GM13976 (cell line): ENCODE measurements around the gene GTF2H1.

Experiments used
- DNase-seq: peaks from one replicate; pipeline ENCODE4 v3.0.0; 2012; ENCODE audit warnings: low spot score
- CTCF ChIP-seq: IDR thresholded peaks from 2 replicates; pipeline ENCODE4 v1.5.1; 2012; ENCODE audit warnings: borderline replicate concordance, mild to moderate bottlenecking; ENCODE audit not compliant: insufficient read depth; ENCODE audit errors: extremely low read depth, missing control alignments, control extremely low read depth
- in situ Hi-C: fragments of 300-500 bp; cut with MboI; formaldehyde crosslinking; loops from one replicate; pipeline ENCODE4 v1.12.0; 2022; ENCODE audit warnings: low sequenced_read_pairs, mixed read lengths, inconsistent platforms; ENCODE audit not compliant: unreplicated experiment

GTF2H1 gene

GRCh38 chr11:18367431-18367830 is 45.1 kb downstream of the GTF2H1 start:
- in situ Hi-C loops = no loop called here
- DNase-seq = no peak
- TF ChIP-seq CTCF = no peak

- DNase-seq = no peak
- in situ Hi-C loops = no loop called here
- TF ChIP-seq CTCF = no peak
Observed at GRCh38 chr11:18368221-18368620, 45.9 kb downstream of the GTF2H1 start.

GRCh38 chr11:18369398-18369797 is 47.0 kb downstream of the GTF2H1 start:
- in situ Hi-C loops = no loop called here

GRCh38 chr11:18371279-18371678 is 48.9 kb downstream of the GTF2H1 start:
- no peak for TF ChIP-seq CTCF
- in situ Hi-C loops = no loop called here
- no peak for DNase-seq

More at GRCh38 chr11:18369398-18369797, 47.0 kb downstream of the GTF2H1 start:
- TF ChIP-seq CTCF = no peak
- no peak for DNase-seq

GRCh38 chr11:18372201-18372600 is 49.8 kb downstream of the GTF2H1 start:
- DNase-seq = no peak
- in situ Hi-C loops = no loop called here
- no peak for TF ChIP-seq CTCF

GRCh38 chr11:18374956-18375355 is 52.6 kb downstream of the GTF2H1 start:
- in situ Hi-C loops = no loop called here
- no peak for TF ChIP-seq CTCF
- DNase-seq = no peak

GRCh38 chr11:18375941-18376340 is 53.6 kb downstream of the GTF2H1 start:
- no peak for TF ChIP-seq CTCF
- in situ Hi-C loops = no loop called here
- DNase-seq = no peak
